ENCODE results near the gene PTMS.

PTMS gene

DNA sequence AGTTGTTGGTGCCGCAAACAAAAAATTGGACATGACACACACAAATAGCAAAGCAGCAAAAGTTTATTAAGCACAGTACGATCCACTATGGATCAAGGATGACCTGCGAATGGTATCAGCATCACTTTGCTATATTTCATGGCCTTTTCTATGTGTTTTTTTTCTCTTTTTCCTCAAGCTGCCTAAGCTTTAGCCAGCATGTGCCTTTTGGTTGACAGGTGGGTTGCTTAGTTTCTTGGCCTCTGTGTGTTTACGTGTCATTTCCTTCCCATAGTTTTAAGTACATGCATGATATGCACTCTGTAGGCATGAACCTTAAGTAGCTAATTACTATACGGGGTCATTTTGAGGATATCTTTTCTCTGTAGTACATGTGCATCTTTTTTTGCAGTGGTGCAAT is 33.0 kb downstream of the PTMS start:
- no peak overlapping the region for H3K27ac Mint-ChIP-seq
- ATAC-seq (replicated peaks) (no peak), DNase-seq (no peak)
- no peaks in the 10 kb centered on the region for H3K4me1 Mint-ChIP-seq
- peaks cover 45 to 58% of the 10 kb centered on the region in 2 donors for H3K27me3 Mint-ChIP-seq
- H3K4me3 Mint-ChIP-seq, result no peak overlapping the region
- no peaks in the 10 kb centered on the region for H3K9me3 Mint-ChIP-seq
- no peaks in the 10 kb centered on the region for H3K36me3 Mint-ChIP-seq

DNA sequence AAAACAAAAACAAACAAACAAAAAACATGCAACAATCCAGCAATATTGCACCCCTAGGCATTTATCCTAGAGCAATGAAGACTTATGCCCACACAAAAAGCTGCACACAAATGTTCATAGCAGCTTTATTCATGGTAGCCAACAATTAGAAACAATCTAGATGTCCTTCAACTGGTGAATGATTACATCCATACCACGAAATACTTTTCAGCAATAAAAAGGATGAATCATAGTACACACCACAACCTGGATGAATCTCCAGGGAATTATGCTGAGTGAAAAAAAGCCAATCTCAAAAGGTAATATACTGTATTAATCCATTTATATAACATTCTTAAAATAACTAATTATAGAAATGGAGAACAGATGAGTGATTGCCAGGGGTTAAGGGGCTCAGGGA is 41.0 kb downstream of the PTMS start:
- Mint-ChIP-seq H3K27me3 (peaks cover 10 to 31% of the 10 kb centered on the region in 2 donors), H3K4me1 (peaks cover 10 to 14% of the 10 kb centered on the region in 2 donors), H3K27ac (no peak overlapping the region), H3K9me3 (no peaks in the 10 kb centered on the region), H3K36me3 (no peaks in the 10 kb centered on the region), H3K4me3 (no peak overlapping the region)
- no peak for ATAC-seq (replicated peaks)
- DNase-seq, result no peak

DNA sequence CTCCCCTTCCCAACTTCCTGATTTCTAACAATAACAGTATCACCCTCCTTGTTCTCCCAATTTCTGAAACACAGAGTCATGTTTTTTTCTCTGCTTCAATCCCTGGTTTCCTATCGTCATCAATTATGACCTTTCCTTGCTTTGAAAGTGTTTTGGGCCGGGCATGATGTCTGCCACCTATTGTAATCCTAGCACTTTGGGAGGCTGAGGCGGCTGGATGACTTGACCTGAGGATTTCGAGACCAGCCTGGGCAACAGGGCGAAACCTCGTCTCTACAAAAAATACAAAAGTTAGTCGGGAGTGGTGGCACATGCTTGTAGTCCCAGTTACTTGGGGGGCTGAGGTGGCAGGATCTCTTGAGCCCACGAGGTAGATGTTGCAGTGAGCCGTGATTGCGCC is 42.9 kb downstream of the PTMS start:
- DNase-seq, result no peak
- Mint-ChIP-seq H3K27me3 (peaks cover 13 to 31% of the 10 kb centered on the region in 2 donors), H3K27ac (no peak overlapping the region), H3K9me3 (no peaks in the 10 kb centered on the region), H3K36me3 (no peaks in the 10 kb centered on the region), H3K4me1 (peaks cover 17 to 22% of the 10 kb centered on the region in 2 donors), H3K4me3 (no peak overlapping the region)
- ATAC-seq (replicated peaks), result no peak

DNA sequence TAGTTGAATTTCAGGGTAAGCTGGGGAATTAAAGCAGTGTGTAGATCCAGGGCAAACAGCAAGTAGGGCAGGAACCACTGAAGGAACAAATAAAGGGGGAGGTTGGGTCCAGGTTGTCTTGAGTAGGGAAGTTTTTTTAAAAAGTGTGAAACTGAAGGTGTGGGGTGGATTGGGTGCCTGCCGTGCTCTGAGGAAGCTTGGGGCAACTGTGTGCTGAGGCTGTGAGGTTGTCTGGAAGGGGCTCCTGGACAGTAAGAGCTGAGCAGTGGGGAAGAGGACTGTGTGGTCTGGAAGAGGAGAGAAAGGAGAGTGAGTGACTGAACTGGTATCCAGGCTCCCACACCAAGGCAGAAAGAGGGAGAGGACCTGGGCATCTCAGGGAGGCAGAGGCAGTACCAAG is 44.6 kb downstream of the PTMS start:
- H3K4me3 Mint-ChIP-seq, result no peak overlapping the region

DNA sequence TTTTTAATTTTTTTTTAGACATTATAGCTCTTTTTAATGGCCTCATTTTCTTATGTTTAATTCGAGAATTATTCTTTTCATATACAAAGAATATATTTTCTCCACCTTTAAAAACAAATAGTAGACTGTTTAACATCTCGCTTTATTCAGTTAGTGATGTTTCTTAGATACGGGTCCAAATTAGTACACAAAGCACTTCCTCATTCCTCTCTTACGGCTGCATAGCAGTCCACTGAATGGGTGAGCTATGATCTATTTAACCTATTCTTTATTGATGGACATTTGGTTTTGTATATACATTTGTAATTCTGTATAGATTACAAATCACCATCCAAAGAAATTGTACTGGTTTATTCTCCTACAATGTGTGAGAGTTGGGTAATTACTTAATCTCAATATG is 47.2 kb downstream of the PTMS start:
- no peaks in the 10 kb centered on the region for H3K9me3 Mint-ChIP-seq
- peaks cover 28 to 45% of the 10 kb centered on the region in 2 donors for H3K27me3 Mint-ChIP-seq
- H3K4me1 Mint-ChIP-seq, result peaks cover 17 to 22% of the 10 kb centered on the region in 2 donors
- no peaks in the 10 kb centered on the region for H3K36me3 Mint-ChIP-seq
- ATAC-seq (replicated peaks), result no peak
- H3K4me3 Mint-ChIP-seq, result no peak overlapping the region
- H3K27ac Mint-ChIP-seq, result no peak overlapping the region
- DNase-seq, result no peak

More for the DNA sequence above, 44.6 kb downstream of the PTMS start:
- H3K27me3 Mint-ChIP-seq, result peaks cover 20 to 43% of the 10 kb centered on the region in 2 donors
- H3K36me3 Mint-ChIP-seq, result no peaks in the 10 kb centered on the region
- H3K27ac Mint-ChIP-seq, result peak overlapping the region; percentile 11
- H3K4me1 Mint-ChIP-seq, result peaks cover 17 to 22% of the 10 kb centered on the region in 2 donors
- no peaks in the 10 kb centered on the region for H3K9me3 Mint-ChIP-seq
- DNase-seq, result no peak
- ATAC-seq (replicated peaks), result no peak

DNA sequence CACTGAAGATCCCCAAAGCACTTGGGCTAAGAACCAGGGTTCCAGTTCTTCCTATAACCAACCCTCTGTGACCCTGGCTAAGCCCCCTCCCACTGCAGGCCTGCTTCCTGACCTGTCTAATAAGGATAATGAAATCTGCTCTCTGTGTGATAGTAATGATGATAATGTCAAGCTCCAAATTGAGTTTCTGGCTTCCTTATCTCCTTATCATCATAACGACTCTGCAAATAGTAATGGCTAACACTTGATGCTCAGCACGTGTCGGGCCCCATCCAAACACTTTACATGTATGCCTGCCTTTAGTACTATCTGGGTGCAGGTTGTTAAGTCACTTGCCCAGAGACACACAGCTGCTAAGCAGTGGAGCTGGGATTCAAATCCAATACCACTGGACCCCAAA is 50.4 kb downstream of the PTMS start:
- Mint-ChIP-seq H3K9me3 (no peaks in the 10 kb centered on the region), H3K4me3 (no peak overlapping the region), H3K27ac (no peak overlapping the region), H3K36me3 (peaks cover 0 to 1% of the 10 kb centered on the region in 2 donors), H3K27me3 (peaks cover 35 to 62% of the 10 kb centered on the region in 2 donors), H3K4me1 (peaks cover 13 to 18% of the 10 kb centered on the region in 2 donors)
- DNase-seq (no peak), ATAC-seq (replicated peaks) (no peak)

DNA sequence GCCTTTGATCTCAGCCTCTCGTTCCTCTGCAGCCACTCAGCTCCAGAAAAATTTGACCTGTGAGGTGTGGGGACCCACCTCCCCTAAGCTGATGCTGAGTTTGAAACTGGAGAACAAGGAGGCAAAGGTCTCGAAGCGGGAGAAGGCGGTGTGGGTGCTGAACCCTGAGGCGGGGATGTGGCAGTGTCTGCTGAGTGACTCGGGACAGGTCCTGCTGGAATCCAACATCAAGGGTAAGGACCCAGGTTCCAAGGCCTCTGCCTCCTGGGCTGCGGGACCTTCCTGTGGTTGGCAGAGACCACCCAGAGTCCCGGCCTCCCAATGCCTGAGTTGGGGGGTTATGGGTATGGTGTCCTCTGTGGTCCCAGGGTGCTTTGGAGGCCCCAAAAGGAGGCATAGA is 50.9 kb downstream of the PTMS start:
- DNase-seq (no peak), ATAC-seq (replicated peaks) (no peak)
- Mint-ChIP-seq H3K9me3 (no peaks in the 10 kb centered on the region), H3K36me3 (peaks cover 0 to 1% of the 10 kb centered on the region in 2 donors), H3K27me3 (peaks cover 38 to 66% of the 10 kb centered on the region in 2 donors), H3K4me3 (no peak overlapping the region), H3K4me1 (peaks cover 16 to 21% of the 10 kb centered on the region in 2 donors), H3K27ac (no peak overlapping the region)

DNA sequence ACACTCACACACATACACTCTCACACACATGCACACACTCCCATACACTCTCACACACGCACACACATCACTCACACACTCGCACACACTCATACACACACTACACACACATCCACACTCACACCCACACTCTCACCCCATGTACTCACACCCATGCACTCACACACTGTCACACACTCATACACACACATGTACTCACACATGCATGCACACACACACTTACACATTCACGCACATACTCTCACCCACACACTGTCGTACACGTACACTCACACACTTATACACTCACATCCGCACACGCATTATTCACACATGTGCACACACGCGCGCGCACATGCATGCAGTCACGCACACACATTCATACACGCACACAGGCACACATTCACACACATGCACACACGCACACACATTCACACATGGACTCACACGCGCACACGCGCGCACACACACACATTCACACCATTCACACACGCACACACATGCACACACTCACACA is 51.5 kb downstream of the PTMS start:
- ATAC-seq (replicated peaks), result no peak

DNA sequence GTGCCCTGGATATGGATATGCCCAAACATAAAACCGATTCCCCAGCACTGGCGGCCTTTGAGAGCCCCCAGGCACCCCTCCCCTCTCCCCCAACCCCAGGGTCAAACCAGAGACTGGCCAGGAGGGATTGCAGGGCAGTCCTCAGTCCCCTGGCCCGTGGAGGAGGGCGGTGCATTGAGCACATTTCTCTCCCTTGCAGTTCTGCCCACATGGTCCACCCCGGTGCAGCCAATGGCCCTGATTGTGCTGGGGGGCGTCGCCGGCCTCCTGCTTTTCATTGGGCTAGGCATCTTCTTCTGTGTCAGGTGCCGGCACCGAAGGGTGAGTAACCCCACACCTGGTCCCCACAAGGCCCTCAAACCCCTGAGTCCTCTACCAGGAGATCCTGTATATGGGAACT is 52.1 kb downstream of the PTMS start:
- Mint-ChIP-seq H3K4me3 (no peak overlapping the region), H3K27me3 (peaks cover 49 to 77% of the 10 kb centered on the region in 2 donors), H3K36me3 (peaks cover 0 to 1% of the 10 kb centered on the region in 2 donors), H3K4me1 (peaks cover 13 to 16% of the 10 kb centered on the region in 2 donors), H3K9me3 (no peaks in the 10 kb centered on the region), H3K27ac (no peak overlapping the region)
- ATAC-seq (replicated peaks) (no peak), DNase-seq (no peak)

More for the DNA sequence above, 51.5 kb downstream of the PTMS start:
- H3K9me3 Mint-ChIP-seq, result no peaks in the 10 kb centered on the region
- peaks cover 0 to 1% of the 10 kb centered on the region in 2 donors for H3K36me3 Mint-ChIP-seq
- H3K4me1 Mint-ChIP-seq, result peaks cover 12 to 18% of the 10 kb centered on the region in 2 donors
- DNase-seq, result no peak
- no peak overlapping the region for H3K27ac Mint-ChIP-seq
- no peak overlapping the region for H3K4me3 Mint-ChIP-seq
- peaks cover 44 to 72% of the 10 kb centered on the region in 2 donors for H3K27me3 Mint-ChIP-seq

DNA sequence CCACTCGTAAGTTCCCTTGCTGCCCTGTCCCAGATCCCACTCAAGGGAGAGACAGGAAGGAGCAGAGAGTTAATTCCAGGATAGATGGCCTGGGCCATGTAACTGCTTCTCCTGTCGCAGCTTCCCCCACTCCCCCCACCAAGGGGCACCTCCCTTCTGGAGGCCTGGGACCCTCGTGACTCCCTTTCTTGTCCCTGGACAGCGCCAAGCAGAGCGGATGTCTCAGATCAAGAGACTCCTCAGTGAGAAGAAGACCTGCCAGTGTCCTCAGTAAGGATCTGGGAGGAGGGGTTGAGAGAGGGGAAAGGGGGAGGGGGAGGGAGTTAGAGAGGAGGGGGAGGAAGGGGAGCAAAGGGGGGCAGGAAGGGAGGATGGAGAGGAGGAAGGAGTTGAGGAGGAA is 52.5 kb downstream of the PTMS start:
- Mint-ChIP-seq H3K27ac (no peak overlapping the region), H3K4me1 (peaks cover 13 to 16% of the 10 kb centered on the region in 2 donors), H3K36me3 (peaks cover 0 to 1% of the 10 kb centered on the region in 2 donors), H3K9me3 (no peaks in the 10 kb centered on the region), H3K4me3 (no peak overlapping the region), H3K27me3 (peaks cover 53 to 81% of the 10 kb centered on the region in 2 donors)
- ATAC-seq (replicated peaks), result no peak
- DNase-seq, result no peak

DNA sequence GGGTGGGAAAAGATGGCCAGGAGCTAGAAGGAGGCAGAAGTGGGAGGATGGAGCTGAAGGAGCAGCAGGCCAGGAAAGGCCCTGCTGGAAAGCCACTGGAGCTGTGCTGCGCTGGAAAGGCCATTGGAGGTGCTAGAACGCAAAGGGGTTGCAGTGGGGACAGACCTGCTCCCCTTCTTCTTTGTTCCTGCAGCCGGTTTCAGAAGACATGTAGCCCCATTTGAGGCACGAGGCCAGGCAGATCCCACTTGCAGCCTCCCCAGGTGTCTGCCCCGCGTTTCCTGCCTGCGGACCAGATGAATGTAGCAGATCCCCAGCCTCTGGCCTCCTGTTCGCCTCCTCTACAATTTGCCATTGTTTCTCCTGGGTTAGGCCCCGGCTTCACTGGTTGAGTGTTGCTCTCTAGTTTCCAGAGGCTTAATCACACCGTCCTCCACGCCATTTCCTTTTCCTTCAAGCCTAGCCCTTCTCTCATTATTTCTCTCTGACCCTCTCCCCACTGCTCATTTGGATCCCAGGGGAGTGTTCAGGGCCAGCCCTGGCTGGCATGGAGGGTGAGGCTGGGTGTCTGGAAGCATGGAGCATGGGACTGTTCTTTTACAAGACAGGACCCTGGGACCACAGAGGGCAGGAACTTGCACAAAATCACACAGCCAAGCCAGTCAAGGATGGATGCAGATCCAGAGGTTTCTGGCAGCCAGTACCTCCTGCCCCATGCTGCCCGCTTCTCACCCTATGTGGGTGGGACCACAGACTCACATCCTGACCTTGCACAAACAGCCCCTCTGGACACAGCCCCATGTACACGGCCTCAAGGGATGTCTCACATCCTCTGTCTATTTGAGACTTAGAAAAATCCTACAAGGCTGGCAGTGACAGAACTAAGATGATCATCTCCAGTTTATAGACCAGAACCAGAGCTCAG is 53.2 kb downstream of the PTMS start:
- H3K4me1 Mint-ChIP-seq, result peaks cover 13 to 16% of the 10 kb centered on the region in 2 donors

DNA sequence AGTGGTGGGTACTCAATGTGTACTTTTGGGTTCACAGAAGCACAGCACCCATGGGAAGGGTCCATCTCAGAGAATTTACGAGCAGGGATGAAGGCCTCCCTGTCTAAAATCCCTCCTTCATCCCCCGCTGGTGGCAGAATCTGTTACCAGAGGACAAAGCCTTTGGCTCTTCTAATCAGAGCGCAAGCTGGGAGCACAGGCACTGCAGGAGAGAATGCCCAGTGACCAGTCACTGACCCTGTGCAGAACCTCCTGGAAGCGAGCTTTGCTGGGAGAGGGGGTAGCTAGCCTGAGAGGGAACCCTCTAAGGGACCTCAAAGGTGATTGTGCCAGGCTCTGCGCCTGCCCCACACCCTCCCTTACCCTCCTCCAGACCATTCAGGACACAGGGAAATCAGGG is 54.0 kb downstream of the PTMS start:
- ATAC-seq (replicated peaks), result no peak
- peaks cover 58 to 82% of the 10 kb centered on the region in 2 donors for H3K27me3 Mint-ChIP-seq
- H3K36me3 Mint-ChIP-seq, result peaks cover 0 to 1% of the 10 kb centered on the region in 2 donors
- peaks cover 13 to 16% of the 10 kb centered on the region in 2 donors for H3K4me1 Mint-ChIP-seq
- no peaks in the 10 kb centered on the region for H3K9me3 Mint-ChIP-seq
- no peak for DNase-seq
- H3K4me3 Mint-ChIP-seq, result no peak overlapping the region
- H3K27ac Mint-ChIP-seq, result no peak overlapping the region

More for the DNA sequence above, 53.2 kb downstream of the PTMS start:
- no peak for DNase-seq
- peaks cover 53 to 82% of the 10 kb centered on the region in 2 donors for H3K27me3 Mint-ChIP-seq
- ATAC-seq (replicated peaks), result no peak
- H3K4me3 Mint-ChIP-seq, result no peak overlapping the region
- H3K36me3 Mint-ChIP-seq, result peaks cover 0 to 1% of the 10 kb centered on the region in 2 donors
- H3K27ac Mint-ChIP-seq, result no peak overlapping the region
- no peaks in the 10 kb centered on the region for H3K9me3 Mint-ChIP-seq

Measured in stimulated activated naive B cell treated with anti-CD40 and anti-IgM and Interleukin-4, amounts not matched to agents 10 μg/mL and 1 μg/mL and 100 μg/mL, for 72 hours (primary cell).